Keratinocyte (primary cell): ENCODE measurements around the gene C19orf73. TPM values are rescaled to one million over a fixed set of nuclear protein-coding genes. Genes with fewer than 3 reads are reported as not detected.
"Not testable (repeated sequence)": the region's sequence is repeated elsewhere in the genome, so short reads cannot be mapped to it uniquely, and the experiment has no call there.

Source experiments
- DNase-seq: peaks from one replicate; pipeline ENCODE4 v3.0.0-alpha.2; 2011; ENCODE audit warnings: low read depth, missing footprints, low spot score
- FAIRE-seq: peaks from 2 replicates; lab custom pipeline; 2011; peaks lifted over from hg19 to GRCh38; lab: Jason Lieb, UNC
- H2AFZ ChIP-seq: 2 replicates; pipeline ENCODE4 v1.6.0; 2012; ENCODE audit warnings: low read length, control low read depth, inconsistent platforms; ENCODE audit not compliant: control insufficient read depth
- H3K27ac ChIP-seq: 2 replicates; pipeline ENCODE4 v1.5.1; 2011; ENCODE audit warnings: low read length; ENCODE audit not compliant: control insufficient read depth, insufficient read depth
- H3K27me3 ChIP-seq: 3 replicates; pipeline ENCODE4 v1.6.0; 2011; ENCODE audit warnings: low read length; ENCODE audit not compliant: control insufficient read depth, insufficient read depth; ENCODE audit errors: extremely low read depth
- H3K36me3 ChIP-seq, 2 experiments: 2 replicates in 1 of 2; 3 replicates in 1 of 2; pipeline ENCODE4 v1.5.1; 2011; ENCODE audit warnings: low read length in 2 of 2, mild to moderate bottlenecking in 1 of 2; ENCODE audit not compliant: control insufficient read depth in 2 of 2, insufficient read depth in 2 of 2; ENCODE audit errors: extremely low read depth in 1 of 2
- H3K4me1 ChIP-seq: 3 replicates; pipeline ENCODE4 v1.5.1; 2011; ENCODE audit warnings: low read length; ENCODE audit not compliant: control insufficient read depth, insufficient read depth; ENCODE audit errors: extremely low read depth
- H3K4me2 ChIP-seq: 3 replicates; pipeline ENCODE4 v1.6.0; 2011; ENCODE audit warnings: low read depth, low read length; ENCODE audit not compliant: control insufficient read depth, insufficient read depth; ENCODE audit errors: extremely low read depth
- H3K4me3 ChIP-seq, 3 experiments: fragments of 200-600 bp in 1 of 3; sonication (generic) in 1 of 3; 2 replicates in 2 of 3; 3 replicates in 1 of 3; pipeline ENCODE4 v1.5.1; 2011 to 2016; ENCODE audit warnings: low read length in 3 of 3, mild to moderate bottlenecking in 3 of 3, control low read depth in 2 of 3, inconsistent platforms in 1 of 3, low read depth in 1 of 3, mixed read lengths in 1 of 3, mixed run types in 1 of 3, moderate library complexity in 1 of 3; ENCODE audit not compliant: control insufficient read depth in 2 of 3, insufficient read depth in 2 of 3; ENCODE audit errors: extremely low read depth in 1 of 3
- H3K79me2 ChIP-seq: 2 replicates; pipeline ENCODE4 v1.6.0; 2012; ENCODE audit warnings: low read length; ENCODE audit not compliant: control insufficient read depth, insufficient read depth
- H3K9ac ChIP-seq: 3 replicates; pipeline ENCODE4 v1.6.0; 2011; ENCODE audit warnings: low read length; ENCODE audit not compliant: control insufficient read depth, insufficient read depth; ENCODE audit errors: extremely low read depth
- H3K9me1 ChIP-seq: 3 replicates; pipeline ENCODE4 v1.6.0; 2011; ENCODE audit warnings: low read length; ENCODE audit not compliant: control insufficient read depth, insufficient read depth; ENCODE audit errors: extremely low read depth
- H3K9me3 ChIP-seq: 2 replicates; pipeline ENCODE4 v1.5.1; 2012; ENCODE audit warnings: low read depth, low read length; ENCODE audit not compliant: control insufficient read depth
- H4K20me1 ChIP-seq: 3 replicates; pipeline ENCODE4 v1.6.0; 2011; ENCODE audit warnings: low read length; ENCODE audit not compliant: control insufficient read depth, insufficient read depth; ENCODE audit errors: extremely low read depth
- EZH2 ChIP-seq: IDR thresholded peaks from one replicate; pipeline ENCODE4 v1.6.1; 2012; ENCODE audit warnings: inconsistent platforms, mild to moderate bottlenecking, low read length, moderate library complexity
- dilution Hi-C: fragments of 300-500 bp; cut with MboI; formaldehyde crosslinking; loops from one replicate; pipeline ENCODE4 v1.7.0; 2020; ENCODE audit warnings: low sequenced_read_pairs; ENCODE audit not compliant: extremely low pct_ligation_motif_present
- polyA plus RNA-seq, 5 experiments: library from polyadenylated mRNA; depleted of rRNA in 3 of 5; stranded (reverse) in 3 of 5; stranded (forward) in 1 of 5; unstranded in 1 of 5; fragments of >200 nt; gene quantifications; 1 replicate in 1 of 5; 2 replicates in 3 of 5; 3 replicates in 1 of 5; pipeline versions ENCODE4 v1.2.1 to v1.2.3, GENCODE V29; 2011 to 2012; ENCODE audit warnings: missing spikeins in 2 of 5, low read depth in 1 of 5, low replicate concordance in 1 of 5
- TF ChIP-seq, protein P1 (sequence below), 3 experiments: IDR thresholded peaks in 1 of 3; conservative IDR thresholded peaks in 1 of 3; optimal IDR thresholded peaks in 1 of 3; 2 replicates in 2 of 3; 3 replicates in 1 of 3; pipeline versions ENCODE3 to v1.5.1; 2011; ENCODE audit warnings: low read length in 3 of 3, mild to moderate bottlenecking in 3 of 3, moderate library complexity in 2 of 3, control low read depth in 1 of 3, inconsistent platforms in 1 of 3; ENCODE audit not compliant: insufficient read depth in 2 of 3; ENCODE audit errors: extremely low read depth in 1 of 3

The C19orf73 gene
- polyA plus RNA-seq, 1 donor (not counting 4 experiments of a cell fraction or from before 2014, with no cell fraction given), result 0.71 TPM

DNA sequence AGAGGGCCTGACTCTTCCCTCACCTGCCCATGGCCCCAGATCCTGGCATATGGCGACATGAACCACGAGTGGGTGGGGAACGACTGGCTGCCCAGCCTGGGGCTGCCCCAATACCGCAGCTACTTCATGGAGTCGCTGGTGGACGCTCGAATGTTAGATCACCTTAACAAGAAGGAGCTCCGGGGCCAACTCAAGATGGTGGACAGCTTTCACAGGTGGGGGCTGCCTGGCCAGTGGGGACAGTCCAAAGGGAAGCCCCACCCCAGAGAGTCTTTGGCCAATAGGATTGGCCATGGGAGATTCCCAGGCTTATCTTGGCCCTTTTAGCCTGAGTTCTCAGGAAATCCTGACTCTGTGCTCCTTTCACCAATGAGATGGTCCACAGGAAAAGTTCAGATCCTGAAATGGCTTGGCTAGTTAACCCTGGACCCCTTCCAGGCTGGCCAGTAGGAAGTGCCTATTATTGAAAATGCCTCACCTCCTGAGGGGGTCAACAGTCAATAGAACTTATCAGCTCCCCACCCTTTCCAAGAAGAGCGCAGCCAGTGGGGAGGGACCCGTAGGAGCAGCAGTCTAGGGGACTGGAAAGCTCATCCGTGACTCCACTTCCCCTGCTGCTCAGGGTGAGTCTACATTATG lies 29.2 kb upstream of the C19orf73 start:
- DNase-seq (no peak), FAIRE-seq (no peak)
- H3K4me2 ChIP-seq, result no peak overlapping the region
- H3K4me3 ChIP-seq, result no peak overlapping the region
- H2AFZ ChIP-seq, result no peak overlapping the region
- H3K79me2 ChIP-seq, result no peaks in the 10 kb centered on the region
- H3K4me1 ChIP-seq, result peaks cover 22% of the 10 kb centered on the region
- H3K9me1 ChIP-seq, result no peaks in the 10 kb centered on the region
- TF ChIP-seq, protein P1, sequence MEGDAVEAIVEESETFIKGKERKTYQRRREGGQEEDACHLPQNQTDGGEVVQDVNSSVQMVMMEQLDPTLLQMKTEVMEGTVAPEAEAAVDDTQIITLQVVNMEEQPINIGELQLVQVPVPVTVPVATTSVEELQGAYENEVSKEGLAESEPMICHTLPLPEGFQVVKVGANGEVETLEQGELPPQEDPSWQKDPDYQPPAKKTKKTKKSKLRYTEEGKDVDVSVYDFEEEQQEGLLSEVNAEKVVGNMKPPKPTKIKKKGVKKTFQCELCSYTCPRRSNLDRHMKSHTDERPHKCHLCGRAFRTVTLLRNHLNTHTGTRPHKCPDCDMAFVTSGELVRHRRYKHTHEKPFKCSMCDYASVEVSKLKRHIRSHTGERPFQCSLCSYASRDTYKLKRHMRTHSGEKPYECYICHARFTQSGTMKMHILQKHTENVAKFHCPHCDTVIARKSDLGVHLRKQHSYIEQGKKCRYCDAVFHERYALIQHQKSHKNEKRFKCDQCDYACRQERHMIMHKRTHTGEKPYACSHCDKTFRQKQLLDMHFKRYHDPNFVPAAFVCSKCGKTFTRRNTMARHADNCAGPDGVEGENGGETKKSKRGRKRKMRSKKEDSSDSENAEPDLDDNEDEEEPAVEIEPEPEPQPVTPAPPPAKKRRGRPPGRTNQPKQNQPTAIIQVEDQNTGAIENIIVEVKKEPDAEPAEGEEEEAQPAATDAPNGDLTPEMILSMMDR (optimal IDR thresholded peaks at IDR 0.05 in 1 of 3, IDR thresholded peaks at IDR 0.05 in 1 of 3, conservative IDR thresholded peaks at IDR 0.05 in 1 of 3; ENCODE audit: extremely low read depth in 1 of 3, insufficient read depth in 2 of 3, low read length in 3 of 3), result no peak
- no peak for TF ChIP-seq EZH2
- no peaks in the 10 kb centered on the region for H3K27me3 ChIP-seq
- H3K36me3 ChIP-seq, result no peaks in the 10 kb centered on the region
- no peak overlapping the region for H3K27ac ChIP-seq
- H4K20me1 ChIP-seq, result no peaks in the 10 kb centered on the region
- dilution Hi-C loops, result no loop called here
- no peak overlapping the region for H3K9ac ChIP-seq
- no peaks in the 10 kb centered on the region for H3K9me3 ChIP-seq

DNA sequence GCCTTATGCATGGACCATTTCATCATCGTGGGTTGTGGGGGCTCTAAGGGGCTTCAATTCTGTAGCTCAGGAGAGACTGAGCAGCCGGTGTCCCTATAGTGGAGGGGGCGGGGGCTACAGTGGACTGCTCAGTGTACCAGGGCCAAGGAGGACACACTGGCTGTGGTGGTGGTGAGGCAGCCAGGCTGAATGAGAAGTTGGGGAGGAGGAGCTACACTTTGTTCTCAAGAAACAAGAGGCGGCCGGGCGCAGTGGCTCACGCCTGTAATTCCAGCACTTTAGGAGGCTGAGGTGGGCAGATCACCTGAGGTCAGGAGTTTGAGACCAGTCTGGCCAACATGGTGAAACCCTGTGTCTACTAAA lies 27.4 kb upstream of the C19orf73 start:
- FAIRE-seq, H3K27ac ChIP-seq, H2AFZ ChIP-seq, H3K9me3 ChIP-seq, H3K36me3 ChIP-seq, DNase-seq, H3K9me1 ChIP-seq, H3K9ac ChIP-seq, H4K20me1 ChIP-seq, dilution Hi-C loops, H3K79me2 ChIP-seq, H3K4me3 ChIP-seq, H3K27me3 ChIP-seq: not testable (repeated sequence)
- H3K4me2 ChIP-seq, result peak overlapping the region; percentile 6
- H3K4me1 ChIP-seq, result peaks cover 20% of the 10 kb centered on the region
